AG10803 (cell line): ENCODE data around the gene TTLL4.
"Not testable (repeated sequence)": the region's sequence is repeated elsewhere in the genome, so short reads cannot be mapped to it uniquely, and the experiment has no call there.

Experiments
- DNase-seq: peaks from one replicate; pipeline ENCODE4 v3.0.0; 2010; ENCODE audit warnings: low read depth
- H3K4me3 ChIP-seq: 2 replicates; pipeline ENCODE4 v1.5.1; 2011; ENCODE audit warnings: mild to moderate bottlenecking, low read length, control low read depth
- CTCF ChIP-seq: conservative IDR thresholded peaks from 2 replicates; pipeline ENCODE4 v1.5.1; 2011; ENCODE audit warnings: mild to moderate bottlenecking, low read length, control low read depth, inconsistent platforms

Gene TTLL4

GRCh38 chr2:218754781-218755180 lies 44.1 kb downstream of the TTLL4 start:
- H3K4me3 ChIP-seq: no peak overlapping the region
- no peak for TF ChIP-seq CTCF
- DNase-seq: no peak

GRCh38 chr2:218755198-218755566 lies 44.5 kb downstream of the TTLL4 start:
- TF ChIP-seq CTCF: no peak
- no peak overlapping the region for H3K4me3 ChIP-seq
- DNase-seq: no peak

GRCh38 chr2:218755567-218756404 lies 45.2 kb downstream of the TTLL4 start:
- no peak overlapping the region for H3K4me3 ChIP-seq
- TF ChIP-seq CTCF: no peak
- DNase-seq: no peak

GRCh38 chr2:218756599-218757377 lies 46.2 kb downstream of the TTLL4 start:
- no peak overlapping the region for H3K4me3 ChIP-seq
- TF ChIP-seq CTCF: no peak; the same call in 1 of the 2 replicates
- no peak for DNase-seq

GRCh38 chr2:218761795-218762194 lies 51.2 kb downstream of the TTLL4 start:
- DNase-seq: no peak
- TF ChIP-seq CTCF: no peak
- no peak overlapping the region for H3K4me3 ChIP-seq

- DNase-seq, H3K4me3 ChIP-seq: not testable (repeated sequence)
Observed at GRCh38 chr2:218772759-218773158, 62.1 kb downstream of the TTLL4 start.

GRCh38 chr2:218773881-218774280 lies 63.2 kb downstream of the TTLL4 start:
- no peak for TF ChIP-seq CTCF
- no peak for DNase-seq

More at GRCh38 chr2:218773881-218774280, 63.2 kb downstream of the TTLL4 start:
- no peak overlapping the region for H3K4me3 ChIP-seq
